Activated CD8-positive, alpha-beta memory T cell treated with anti-CD3 and anti-CD28 coated beads, Interleukin-2, amount 50 U/mL, for 24 hours (primary cell): ENCODE measurements around the gene ANKS1A.
"Not testable (repeated sequence)": the region's sequence is repeated elsewhere in the genome, so short reads cannot be mapped to it uniquely, and the experiment has no call there.

Experiments used
- DNase-seq: peaks from one replicate; pipeline ENCODE4 v3.0.0-alpha.2; 2020; ENCODE audit errors: extremely low read depth

ANKS1A gene

GRCh38 chr6:34990971-34991560 is 102.0 kb downstream of the ANKS1A start:
- no peak for DNase-seq

DNA sequence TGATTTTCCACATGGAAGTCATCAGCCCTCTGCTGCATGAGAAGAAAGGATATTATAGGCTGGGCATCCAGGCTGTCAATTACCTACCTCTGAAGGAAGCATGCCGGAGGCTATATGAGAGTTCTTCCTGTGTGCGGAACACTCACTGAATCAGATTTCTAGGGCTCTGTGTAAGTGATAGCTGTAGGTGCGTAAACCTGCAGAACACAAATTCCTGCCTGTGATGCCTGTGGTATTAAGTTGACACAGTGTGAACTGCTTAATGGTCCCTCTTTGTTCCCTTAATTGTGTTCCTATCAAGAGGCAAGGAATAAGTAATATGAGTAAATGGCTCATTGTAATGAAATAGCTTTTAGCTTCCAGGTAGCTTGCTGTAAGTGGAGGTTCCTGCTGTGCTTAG is 103.3 kb downstream of the ANKS1A start:
- DNase-seq, result no peak

DNA sequence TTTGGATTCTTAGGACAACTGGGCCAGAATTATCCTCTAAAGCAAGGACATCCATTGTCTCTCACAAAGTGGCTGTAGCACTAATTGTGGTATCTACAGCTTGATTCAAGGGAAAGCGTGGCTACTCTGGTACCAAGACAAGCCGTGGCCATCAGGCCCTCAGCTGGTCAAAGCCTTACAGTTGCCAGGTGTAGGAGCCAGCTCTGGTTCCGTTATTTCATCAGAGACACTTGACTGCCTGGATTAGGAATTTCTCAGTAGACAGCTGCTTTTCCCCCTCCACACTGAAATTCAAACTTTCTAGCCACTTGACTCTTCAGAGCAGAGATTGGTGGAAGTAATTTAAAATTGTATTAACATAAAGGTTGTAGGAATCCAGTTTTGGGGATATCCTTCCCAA is 104.2 kb downstream of the ANKS1A start:
- DNase-seq, result no peak

GRCh38 chr6:34994693-34995092 is 105.6 kb downstream of the ANKS1A start:
- no peak for DNase-seq

GRCh38 chr6:34998417-34998816 is 109.4 kb downstream of the ANKS1A start:
- not testable (repeated sequence) for DNase-seq

- DNase-seq, result not testable (repeated sequence)
These were observed 110.1 kb downstream of the ANKS1A start for GRCh38 chr6:34999153-34999552.

DNA sequence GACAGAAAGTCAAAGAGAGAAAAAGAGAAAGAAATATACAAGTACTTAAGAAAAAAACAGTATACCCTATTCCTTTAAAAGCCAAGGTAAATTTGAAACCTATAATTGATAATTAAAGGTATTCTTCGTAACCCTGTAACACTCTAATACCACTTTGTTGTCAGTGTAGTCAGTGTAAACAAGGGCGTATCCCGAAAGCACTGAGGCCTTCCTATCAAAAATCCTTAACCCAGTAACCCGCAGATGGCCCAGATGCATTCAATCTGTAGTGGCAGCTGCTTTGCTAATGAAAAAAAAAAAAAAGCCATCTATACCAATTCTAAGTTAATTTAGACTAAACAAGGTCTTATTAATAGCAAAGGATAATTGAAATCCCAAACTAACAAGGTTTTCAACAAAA is 110.9 kb downstream of the ANKS1A start:
- not testable (repeated sequence) for DNase-seq

DNA sequence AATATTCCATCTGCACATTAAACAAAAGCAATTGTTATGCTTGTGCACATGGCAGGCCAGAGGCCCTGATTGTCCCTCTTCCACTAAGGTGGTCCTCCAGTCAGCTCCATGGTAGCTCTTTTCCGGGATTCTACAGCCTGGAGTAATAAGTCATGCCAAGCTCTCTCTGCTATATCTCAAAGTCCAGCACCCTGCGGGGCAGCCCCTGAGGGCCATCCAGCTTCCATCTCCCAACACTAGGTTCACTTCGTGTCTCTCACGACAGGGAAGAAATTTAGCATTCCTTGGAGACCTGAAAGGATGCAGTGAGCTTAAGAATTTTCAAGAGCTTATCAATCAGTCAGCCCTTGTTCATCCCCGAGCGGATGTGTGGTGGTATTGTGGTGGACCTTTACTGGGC is 112.3 kb downstream of the ANKS1A start:
- DNase-seq, result not testable (repeated sequence)

GRCh38 chr6:35003886-35004530 is 115.0 kb downstream of the ANKS1A start:
- not testable (repeated sequence) for DNase-seq

GRCh38 chr6:35007016-35007415 is 118.0 kb downstream of the ANKS1A start:
- no peak for DNase-seq

- DNase-seq, result no peak
These were observed 119.8 kb downstream of the ANKS1A start for GRCh38 chr6:35008858-35009257.

GRCh38 chr6:35011096-35012041 is 122.3 kb downstream of the ANKS1A start:
- no peak for DNase-seq

DNA sequence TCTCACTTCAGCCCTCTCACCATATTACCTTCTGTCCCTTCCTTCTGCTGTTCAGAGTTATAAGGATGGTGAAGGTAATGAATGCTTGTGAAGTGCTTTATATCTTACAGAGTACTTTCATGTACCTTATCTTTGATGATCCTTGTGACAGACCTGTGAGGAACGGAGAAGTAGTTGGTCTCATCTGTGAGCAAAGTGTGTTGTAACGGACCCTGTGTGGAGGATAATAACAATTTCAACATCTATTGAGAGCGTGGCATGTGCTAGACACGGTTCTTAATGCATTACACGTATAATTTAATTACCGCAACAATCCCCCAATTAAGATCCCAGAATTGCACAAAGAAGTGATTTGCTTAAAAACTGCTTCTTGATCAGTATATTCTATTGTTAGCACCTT is 124.6 kb downstream of the ANKS1A start:
- no peak for DNase-seq

DNA sequence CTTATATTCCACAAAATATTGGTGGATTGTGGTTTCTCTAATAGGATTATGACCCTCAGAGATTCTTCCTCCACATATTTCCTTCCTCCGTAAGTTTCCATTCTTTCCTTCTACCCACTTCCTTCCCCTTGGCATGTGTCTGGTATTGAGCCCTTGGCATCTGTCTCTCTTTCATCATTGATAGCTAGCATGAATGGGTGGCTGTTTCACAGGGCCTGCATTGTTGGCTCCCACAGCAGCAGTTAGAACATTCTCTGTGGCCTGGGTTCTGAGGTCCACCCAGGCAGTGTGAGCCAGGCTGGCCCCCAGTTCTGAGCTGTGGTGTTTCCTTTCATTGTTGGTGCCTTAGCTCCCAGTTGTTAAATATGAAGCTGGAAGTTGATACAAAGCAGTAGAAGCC is 125.3 kb downstream of the ANKS1A start:
- DNase-seq, result no peak

DNA sequence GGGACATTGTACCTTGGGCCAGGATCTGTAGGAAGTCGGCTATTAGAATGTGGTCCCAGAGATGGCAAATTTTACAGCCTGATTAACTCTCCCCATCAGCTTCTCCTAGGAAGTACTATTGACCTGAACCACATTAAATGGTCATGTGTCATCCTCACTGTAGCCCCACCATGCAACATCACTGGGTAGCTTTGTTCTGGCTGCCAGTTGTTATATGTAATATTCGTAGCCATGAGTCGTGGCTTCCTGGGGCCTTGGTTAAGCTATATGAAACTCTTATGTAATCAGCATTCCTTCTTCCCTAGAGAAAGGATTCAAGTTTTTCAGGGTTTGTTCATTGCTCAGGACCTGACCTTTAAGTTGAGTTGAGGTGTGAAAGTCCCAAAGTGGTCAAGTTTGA is 125.7 kb downstream of the ANKS1A start:
- DNase-seq, result no peak

- no peak for DNase-seq
These were observed 126.4 kb downstream of the ANKS1A start for GRCh38 chr6:35015476-35015875.

DNA sequence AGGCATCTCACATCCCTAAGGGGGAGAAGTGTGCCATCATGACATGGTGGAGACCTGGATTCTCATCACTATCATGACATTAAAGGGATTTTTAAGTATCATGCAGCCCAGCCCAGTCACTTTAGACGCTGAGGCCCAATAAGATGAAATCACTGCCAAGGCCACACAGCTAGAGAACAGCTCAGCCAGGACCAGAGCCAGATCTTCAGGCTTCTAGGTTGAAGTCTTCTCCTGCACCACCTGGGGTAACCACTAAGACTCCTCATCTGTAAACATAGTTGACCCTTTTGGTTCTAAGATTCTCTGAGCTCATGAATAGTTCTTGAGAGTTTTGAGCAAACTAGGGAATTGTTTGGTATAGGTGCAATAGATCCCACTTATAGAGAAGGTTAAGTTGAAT is 126.9 kb downstream of the ANKS1A start:
- no peak for DNase-seq

GRCh38 chr6:35016502-35017321 is 127.7 kb downstream of the ANKS1A start:
- no peak for DNase-seq

DNA sequence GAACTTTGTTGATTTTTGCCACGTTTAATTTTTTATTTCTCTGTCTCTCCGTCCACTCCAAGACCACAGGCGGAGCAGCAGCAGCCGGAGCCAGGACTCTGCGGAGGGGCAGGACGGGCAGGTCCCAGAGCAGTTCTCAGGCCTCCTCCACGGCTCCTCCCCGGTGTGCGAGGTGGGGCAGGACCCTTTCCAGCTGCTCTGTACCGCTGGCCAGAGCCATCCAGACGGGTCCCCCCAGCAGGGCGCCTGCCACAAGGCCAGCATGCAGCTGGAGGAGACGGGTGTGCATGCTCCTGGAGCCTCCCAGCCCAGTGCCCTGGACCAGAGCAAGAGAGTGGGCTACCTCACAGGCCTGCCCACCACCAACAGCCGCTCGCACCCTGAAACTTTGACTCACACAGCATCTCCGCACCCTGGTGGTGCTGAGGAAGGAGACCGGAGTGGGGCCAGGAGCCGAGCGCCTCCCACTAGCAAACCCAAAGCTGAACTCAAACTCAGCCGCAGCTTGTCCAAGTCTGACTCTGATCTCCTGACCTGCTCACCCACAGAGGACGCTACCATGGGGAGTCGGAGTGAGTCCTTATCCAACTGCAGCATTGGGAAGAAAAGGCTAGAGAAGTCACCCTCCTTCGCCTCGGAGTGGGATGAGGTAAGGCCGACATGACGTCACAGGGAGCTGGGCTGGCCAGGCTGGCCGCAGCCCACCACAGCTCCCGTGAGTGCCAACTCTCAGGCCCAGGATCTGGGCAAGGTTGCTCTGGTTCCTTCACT is 128.5 kb downstream of the ANKS1A start:
- no peak for DNase-seq

GRCh38 chr6:35018182-35018519 is 129.1 kb downstream of the ANKS1A start:
- no peak for DNase-seq

DNA sequence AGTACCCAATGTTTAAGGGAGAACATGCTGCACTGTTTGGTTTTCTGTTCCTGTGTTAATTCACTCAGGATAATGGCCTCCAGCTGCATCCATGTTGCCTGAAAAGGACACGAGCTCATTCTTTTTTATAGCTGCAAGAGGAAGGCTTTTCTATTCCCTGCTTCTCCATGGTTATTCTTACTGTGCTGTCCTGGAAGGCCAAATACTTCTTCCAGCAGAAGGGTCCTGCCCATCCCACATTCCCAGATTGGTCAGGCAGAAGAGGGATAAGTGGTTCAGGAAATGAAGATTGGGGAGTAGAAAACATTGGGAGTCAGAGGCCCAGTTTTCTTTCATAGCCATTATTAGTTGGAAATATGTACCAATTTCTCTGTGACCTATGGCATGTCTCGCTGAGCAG is 129.7 kb downstream of the ANKS1A start:
- DNase-seq, result no peak
